Lung (tissue), 12 donors: ENCODE measurements around the gene LRRTM4. TPM values are rescaled to one million over a fixed set of nuclear protein-coding genes. Genes with fewer than 3 reads are reported as not detected.
A peak's percentile ranks its signal among the peaks of the same experiment; 100 is the strongest.

Source experiments
- ATAC-seq: fragments of 200-7000 bp; cut with Tn5 transposase; one replicate; pipeline ENCODE4 v1.9.1; 2020; ENCODE audit warnings: moderate number of reproducible peaks; ENCODE audit not compliant: insufficient read depth, low FRiP score
- DNase-seq, 3 donors: peaks; one replicate each; pipeline ENCODE4 v3.0.0-alpha.2; 2013 to 2017
- H3K27ac ChIP-seq, 2 donors: one replicate each; pipeline ENCODE4 v1.5.1; 2013; ENCODE audit warnings: mild to moderate bottlenecking in 2 of 2, moderate library complexity in 2 of 2, control low read depth in 1 of 2, inconsistent platforms in 1 of 2, low read depth in 1 of 2, low read length in 1 of 2
- H3K27me3 ChIP-seq, 3 donors: one replicate each; pipeline ENCODE4 v1.5.1; 2013; ENCODE audit warnings: low read length in 2 of 3; ENCODE audit not compliant: control insufficient read depth in 3 of 3, insufficient read depth in 3 of 3
- H3K36me3 ChIP-seq, 4 donors: one replicate each; pipeline ENCODE4 v1.5.1; 2013; ENCODE audit warnings: low read length in 4 of 4, mild to moderate bottlenecking in 1 of 4, moderate library complexity in 1 of 4; ENCODE audit not compliant: control insufficient read depth in 4 of 4, insufficient read depth in 4 of 4
- H3K4me1 ChIP-seq, 5 donors: one replicate each; pipeline ENCODE4 v1.5.1; 2013; ENCODE audit warnings: low read length in 5 of 5, mild to moderate bottlenecking in 2 of 5, moderate library complexity in 1 of 5; ENCODE audit not compliant: control insufficient read depth in 5 of 5, insufficient read depth in 5 of 5
- H3K4me3 ChIP-seq: one replicate; pipeline ENCODE4 v1.5.1; 2013; ENCODE audit warnings: mild to moderate bottlenecking, control low read depth, moderate library complexity
- H3K9ac ChIP-seq, 2 donors: one replicate each; pipeline ENCODE4 v1.5.1; 2013; ENCODE audit warnings: low read length in 2 of 2, control low read depth in 1 of 2; ENCODE audit not compliant: insufficient read depth in 1 of 2
- H3K9me3 ChIP-seq, 4 donors: one replicate each; pipeline ENCODE4 v1.5.1; 2013; ENCODE audit warnings: low read length in 3 of 4, mild to moderate bottlenecking in 1 of 4, moderate library complexity in 1 of 4; ENCODE audit not compliant: control insufficient read depth in 4 of 4, insufficient read depth in 3 of 4
- WGBS, 2 donors: extraction: QIAGEN DNeasy Blood & Tissue Kit; methylation state at CpG; one replicate each; pipeline ENCODE4 v1.1.7; 2013; 5-methylcytosine and 5-hydroxymethylcytosine counted together
- polyA plus RNA-seq, 2 donors: library from polyadenylated mRNA; stranded (reverse); fragments of 200-250 nt; gene quantifications; one replicate each; pipeline ENCODE4 v1.2.1, GENCODE V29; 2013
- total RNA-seq, 2 donors: library from RNA; depleted of rRNA in 1 of 2; stranded (reverse); fragments of >200 nt in 1 of 2; gene quantifications; one replicate each; pipeline ENCODE4 v1.2.1, GENCODE V29; 2014 to 2021
- TF ChIP-seq, protein P1 (sequence below): IDR thresholded peaks from 2 replicates; pipeline ENCODE4 v1.5.1; 2012; ENCODE audit warnings: mild to moderate bottlenecking; ENCODE audit errors: control extremely low read depth, extremely low read depth
- donor health status: control.
- donor health status: control.
- donor health status: Bipolar disorder and iron deficiency.
- donor health status: healthy.
- donor health status: DM: yes; HTN: yes; CAD: no.

The LRRTM4 gene
- total and polyA plus RNA-seq, 4 donors: 0.08 to 9.2 (median 1.2) TPM; not detected in 1

DNA sequence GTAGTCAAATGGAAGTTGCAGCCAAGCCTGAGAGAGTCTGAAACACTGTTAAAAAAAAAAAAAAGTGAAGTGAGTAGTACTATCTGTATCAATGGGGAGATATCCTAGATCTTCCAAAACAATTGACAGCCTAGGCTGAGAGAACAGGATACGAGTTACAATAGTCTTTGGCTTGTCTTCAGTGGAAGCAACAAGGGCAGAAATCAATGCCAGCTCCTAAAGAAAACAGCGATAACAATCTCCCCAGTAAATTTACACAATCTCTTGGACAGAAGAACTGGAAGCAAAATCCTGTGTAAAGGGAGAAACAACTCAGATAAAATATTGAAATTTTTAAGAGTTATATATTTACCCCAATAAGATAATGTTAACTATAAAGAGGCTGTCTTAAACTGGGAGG, 508.7 kb downstream of the LRRTM4 start:
- no peak overlapping the region for H3K4me3 ChIP-seq
- H3K36me3 ChIP-seq: no peaks in the 10 kb centered on the region
- TF ChIP-seq, protein P1, sequence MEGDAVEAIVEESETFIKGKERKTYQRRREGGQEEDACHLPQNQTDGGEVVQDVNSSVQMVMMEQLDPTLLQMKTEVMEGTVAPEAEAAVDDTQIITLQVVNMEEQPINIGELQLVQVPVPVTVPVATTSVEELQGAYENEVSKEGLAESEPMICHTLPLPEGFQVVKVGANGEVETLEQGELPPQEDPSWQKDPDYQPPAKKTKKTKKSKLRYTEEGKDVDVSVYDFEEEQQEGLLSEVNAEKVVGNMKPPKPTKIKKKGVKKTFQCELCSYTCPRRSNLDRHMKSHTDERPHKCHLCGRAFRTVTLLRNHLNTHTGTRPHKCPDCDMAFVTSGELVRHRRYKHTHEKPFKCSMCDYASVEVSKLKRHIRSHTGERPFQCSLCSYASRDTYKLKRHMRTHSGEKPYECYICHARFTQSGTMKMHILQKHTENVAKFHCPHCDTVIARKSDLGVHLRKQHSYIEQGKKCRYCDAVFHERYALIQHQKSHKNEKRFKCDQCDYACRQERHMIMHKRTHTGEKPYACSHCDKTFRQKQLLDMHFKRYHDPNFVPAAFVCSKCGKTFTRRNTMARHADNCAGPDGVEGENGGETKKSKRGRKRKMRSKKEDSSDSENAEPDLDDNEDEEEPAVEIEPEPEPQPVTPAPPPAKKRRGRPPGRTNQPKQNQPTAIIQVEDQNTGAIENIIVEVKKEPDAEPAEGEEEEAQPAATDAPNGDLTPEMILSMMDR: no peak
- H3K27ac ChIP-seq: no peak overlapping the region
- H3K4me1 ChIP-seq: peaks cover 0 to 13% (median 4%) of the 10 kb centered on the region in 5 donors
- DNase-seq: peak in 1 of 3 donors; percentile 35
- WGBS, 2 donors: 47 to 53% methylated on average over 2 of the region's 2 CpGs
- H3K27me3 ChIP-seq: no peaks in the 10 kb centered on the region
- ATAC-seq: no peak
- no peak overlapping the region for H3K9ac ChIP-seq
- H3K9me3 ChIP-seq: no peaks in the 10 kb centered on the region

DNA sequence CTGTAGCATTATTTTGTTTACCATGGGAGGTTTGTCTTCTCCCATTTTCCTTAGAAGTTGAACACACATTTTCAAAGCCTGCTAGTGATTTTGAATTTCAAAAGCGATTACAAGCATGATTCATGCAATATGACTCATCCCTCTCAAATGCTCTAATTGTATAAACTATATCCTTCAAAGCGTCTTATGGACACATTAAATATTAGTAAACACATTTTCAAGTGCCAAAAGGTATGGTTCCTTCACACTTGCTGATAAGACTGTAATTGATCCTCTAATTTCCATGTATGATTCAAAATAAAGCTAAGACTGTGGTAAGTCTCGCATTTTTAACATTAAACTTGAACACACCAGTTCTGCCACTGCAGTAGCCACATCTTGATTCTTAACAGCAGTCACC, 512.9 kb downstream of the LRRTM4 start:
- no peak overlapping the region for H3K9ac ChIP-seq
- no peak overlapping the region for H3K4me3 ChIP-seq
- TF ChIP-seq, protein P1: no peak
- ATAC-seq (no peak), DNase-seq (no peak)
- no peaks in the 10 kb centered on the region for H3K36me3 ChIP-seq
- no peaks in the 10 kb centered on the region for H3K9me3 ChIP-seq
- no peaks in the 10 kb centered on the region for H3K27me3 ChIP-seq
- 58 to 67% methylated on average over 3 of the region's 3 CpGs for WGBS, 2 donors
- no peak overlapping the region for H3K27ac ChIP-seq
- peaks cover 0 to 8% (median 0%) of the 10 kb centered on the region in 5 donors for H3K4me1 ChIP-seq

DNA sequence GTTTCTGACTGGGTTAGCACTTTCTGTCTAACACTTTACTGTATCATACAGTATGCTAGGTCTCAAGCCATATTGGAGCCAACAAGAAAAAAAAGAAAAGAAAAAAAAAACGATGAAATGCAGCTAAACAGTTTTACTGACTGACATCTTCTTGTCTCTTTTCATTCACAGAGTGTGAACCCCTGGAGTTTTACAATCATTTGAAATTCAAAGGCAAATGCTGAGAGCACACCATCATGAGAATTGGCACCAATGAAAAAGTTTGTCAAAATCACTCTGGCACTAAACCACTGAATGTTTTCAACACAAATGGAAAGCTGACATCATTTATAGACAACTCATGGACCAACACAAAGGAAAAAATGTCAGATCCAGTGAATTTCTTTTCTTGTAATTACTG, 513.3 kb downstream of the LRRTM4 start:
- 9 to 12% methylated on average over 1 of the region's 1 CpG for WGBS, 2 donors
- no peak overlapping the region for H3K9ac ChIP-seq
- no peak for ATAC-seq
- peak in 2 of 3 donors; percentile 32 to 34 for DNase-seq
- H3K27ac ChIP-seq: no peak overlapping the region
- H3K4me3 ChIP-seq: no peak overlapping the region
- H3K9me3 ChIP-seq: no peaks in the 10 kb centered on the region
- peaks cover 0 to 8% (median 0%) of the 10 kb centered on the region in 5 donors for H3K4me1 ChIP-seq
- no peaks in the 10 kb centered on the region for H3K27me3 ChIP-seq
- no peaks in the 10 kb centered on the region for H3K36me3 ChIP-seq
- TF ChIP-seq, protein P1: no peak

DNA sequence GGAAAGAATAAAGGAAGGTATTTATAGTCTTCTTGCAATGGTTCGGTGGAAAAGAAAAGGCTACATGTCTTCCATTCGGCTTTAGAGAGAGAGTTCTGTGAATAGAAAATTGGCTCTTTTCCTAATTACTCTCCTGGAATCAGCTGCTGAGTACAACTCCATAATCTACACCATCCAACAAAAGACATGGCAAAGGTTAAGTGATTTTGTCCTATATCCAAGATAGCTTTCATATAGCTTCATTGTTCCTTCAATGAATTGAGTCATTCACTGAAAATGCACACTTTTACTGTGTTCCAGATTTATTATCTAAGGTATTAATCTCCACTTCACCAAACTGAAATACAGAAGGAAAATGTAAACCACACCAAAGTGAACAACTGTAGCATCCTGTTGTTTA, 514.5 kb downstream of the LRRTM4 start:
- Histone ChIP-seq H3K4me1 (peaks cover 0 to 6% (median 0%) of the 10 kb centered on the region in 5 donors), H3K9ac (no peak overlapping the region), H3K36me3 (no peaks in the 10 kb centered on the region), H3K9me3 (no peaks in the 10 kb centered on the region), H3K27me3 (no peaks in the 10 kb centered on the region), H3K4me3 (no peak overlapping the region), H3K27ac (no peak overlapping the region)
- TF ChIP-seq, protein P1: no peak
- ATAC-seq (no peak), DNase-seq (no peak)
- WGBS, 2 donors: 69 to 81% methylated on average over 2 of the region's 2 CpGs
